Measurements from ENCODE around the gene MCUR1. TPM values are rescaled to one million over a fixed set of nuclear protein-coding genes. Genes with fewer than 3 reads are reported as not detected.

MCUR1 gene
- total RNA-seq, 1 donor from 2014 or later = 4.7 TPM

- Histone ChIP-seq H3K9ac (ENCODE audit: low read depth in 1 of 3, low read length in 3 of 3) (no peak overlapping the region), H3K27me3 (ENCODE audit: control insufficient read depth in 3 of 3, insufficient read depth in 3 of 3, low read length in 3 of 3) (no peaks in the 10 kb centered on the region), H3K4me1 (ENCODE audit: control insufficient read depth in 3 of 3, insufficient read depth in 3 of 3, low read length in 3 of 3) (no peaks in the 10 kb centered on the region), H3K4me3 (ENCODE audit: low read length in 3 of 3) (no peak overlapping the region), H3K36me3 (ENCODE audit: control insufficient read depth in 3 of 3, insufficient read depth in 3 of 3, low read length in 3 of 3) (no peaks in the 10 kb centered on the region), H3K27ac (ENCODE audit: low read depth, low read length) (no peak overlapping the region), H3K9me3 (ENCODE audit: control insufficient read depth in 3 of 3, low read length in 3 of 3) (no peaks in the 10 kb centered on the region)
Measured at GRCh38 chr6:13754644-13755043, 59.7 kb downstream of the MCUR1 start.

GRCh38 chr6:13743736-13744127 lies 70.6 kb downstream of the MCUR1 start:
- H3K27me3 ChIP-seq (ENCODE audit: control insufficient read depth in 3 of 3, insufficient read depth in 3 of 3, low read length in 3 of 3) = no peaks in the 10 kb centered on the region
- H3K4me3 ChIP-seq (ENCODE audit: low read length in 3 of 3) = no peak overlapping the region

DNA sequence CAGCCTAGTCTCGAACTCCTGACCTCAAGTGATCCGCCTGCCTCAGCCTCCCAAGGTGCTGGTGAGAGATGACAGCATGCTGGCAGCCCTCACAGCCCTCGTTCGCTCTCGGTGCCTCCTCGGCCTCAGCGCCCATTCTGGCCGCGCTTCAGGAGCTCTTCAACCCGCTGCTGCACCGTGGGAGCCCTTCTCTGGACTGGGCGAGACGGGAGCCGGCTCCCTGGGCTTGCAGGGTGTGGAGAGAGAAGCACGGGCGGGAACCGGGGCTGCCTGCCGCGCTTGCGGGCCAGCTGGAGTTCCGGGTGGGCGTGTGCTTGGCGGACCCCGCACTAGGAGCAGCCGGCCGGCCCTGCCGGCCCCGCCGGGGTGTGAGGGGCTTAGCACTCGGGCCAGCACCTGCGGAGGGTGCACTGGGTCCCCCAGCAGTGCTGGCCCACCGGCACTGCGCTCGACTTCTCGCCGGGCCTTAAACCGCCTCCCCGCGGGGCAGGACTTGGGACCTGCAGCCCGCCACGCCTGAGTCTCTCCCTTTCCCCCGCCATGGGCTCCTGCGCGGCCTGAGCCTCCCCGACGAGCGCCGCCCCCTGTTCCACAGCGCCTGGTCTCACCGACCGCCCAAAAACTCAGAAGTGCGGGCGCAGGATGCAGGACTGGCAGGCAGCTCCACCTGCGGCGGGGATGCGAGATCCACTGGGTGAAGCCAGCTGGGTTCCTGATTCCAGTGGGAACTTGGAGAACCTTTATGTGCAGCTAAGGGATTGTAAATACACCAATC lies 71.2 kb downstream of the MCUR1 start:
- no peak overlapping the region for H3K27ac ChIP-seq (ENCODE audit: low read depth, low read length)
- H3K9me3 ChIP-seq (ENCODE audit: control insufficient read depth in 3 of 3, low read length in 3 of 3) = no peaks in the 10 kb centered on the region
- H3K9ac ChIP-seq (ENCODE audit: low read depth in 1 of 3, low read length in 3 of 3) = no peak overlapping the region
- H3K4me3 ChIP-seq (ENCODE audit: low read length in 3 of 3) = no peak overlapping the region
- no peaks in the 10 kb centered on the region for H3K27me3 ChIP-seq (ENCODE audit: control insufficient read depth in 3 of 3, insufficient read depth in 3 of 3, low read length in 3 of 3)
- H3K4me1 ChIP-seq (ENCODE audit: control insufficient read depth in 3 of 3, insufficient read depth in 3 of 3, low read length in 3 of 3) = no peaks in the 10 kb centered on the region
- no peaks in the 10 kb centered on the region for H3K36me3 ChIP-seq (ENCODE audit: control insufficient read depth in 3 of 3, insufficient read depth in 3 of 3, low read length in 3 of 3)

More at GRCh38 chr6:13743736-13744127, 70.6 kb downstream of the MCUR1 start:
- no peaks in the 10 kb centered on the region for H3K4me1 ChIP-seq (ENCODE audit: control insufficient read depth in 3 of 3, insufficient read depth in 3 of 3, low read length in 3 of 3)
- no peaks in the 10 kb centered on the region for H3K36me3 ChIP-seq (ENCODE audit: control insufficient read depth in 3 of 3, insufficient read depth in 3 of 3, low read length in 3 of 3)
- H3K9ac ChIP-seq (ENCODE audit: low read depth in 1 of 3, low read length in 3 of 3) = no peak overlapping the region
- H3K27ac ChIP-seq (ENCODE audit: low read depth, low read length) = no peak overlapping the region
- H3K9me3 ChIP-seq (ENCODE audit: control insufficient read depth in 3 of 3, low read length in 3 of 3) = no peaks in the 10 kb centered on the region

DNA sequence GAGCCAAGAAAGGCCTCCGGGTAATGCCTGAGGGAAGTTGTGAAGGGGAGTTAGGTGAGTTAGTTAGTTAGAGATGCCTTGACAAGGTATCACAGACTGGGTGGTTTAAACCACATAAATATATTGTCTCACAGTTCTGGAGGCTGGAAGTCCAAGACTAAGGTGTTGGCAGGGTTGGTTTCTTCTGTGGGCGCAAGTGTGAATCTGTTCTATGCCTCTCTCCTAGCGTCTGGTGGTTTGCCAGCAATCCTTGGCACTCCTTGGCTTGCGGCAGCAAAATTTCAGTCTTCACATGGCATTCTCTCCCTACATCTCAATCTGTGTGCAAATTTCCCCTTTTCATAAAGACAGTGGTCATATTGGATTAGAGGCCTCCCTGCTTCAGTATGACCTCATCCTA lies 73.0 kb downstream of the MCUR1 start:
- no peaks in the 10 kb centered on the region for H3K36me3 ChIP-seq (ENCODE audit: control insufficient read depth in 3 of 3, insufficient read depth in 3 of 3, low read length in 3 of 3)
- H3K27ac ChIP-seq (ENCODE audit: low read depth, low read length) = no peak overlapping the region
- H3K9me3 ChIP-seq (ENCODE audit: control insufficient read depth in 3 of 3, low read length in 3 of 3) = no peaks in the 10 kb centered on the region
- H3K4me1 ChIP-seq (ENCODE audit: control insufficient read depth in 3 of 3, insufficient read depth in 3 of 3, low read length in 3 of 3) = no peaks in the 10 kb centered on the region
- H3K9ac ChIP-seq (ENCODE audit: low read depth in 1 of 3, low read length in 3 of 3) = no peak overlapping the region
- H3K27me3 ChIP-seq (ENCODE audit: control insufficient read depth in 3 of 3, insufficient read depth in 3 of 3, low read length in 3 of 3) = no peaks in the 10 kb centered on the region
- no peak overlapping the region for H3K4me3 ChIP-seq (ENCODE audit: low read length in 3 of 3)

Other genes with a start within 250 kb of the MCUR1 start
- gene SIRT5, start 240.0 kb downstream of the MCUR1 start, total RNA-seq = 10.4 TPM
- 29.2 TPM for gene NOL7, start 199.2 kb downstream of the MCUR1 start, total RNA-seq
- gene RANBP9, start 102.7 kb downstream of the MCUR1 start, total RNA-seq = 39.1 TPM
- under 0.01 TPM for gene RNF182, start 110.4 kb upstream of the MCUR1 start, total RNA-seq

Measured in skeletal muscle tissue (tissue), 4 donors.